ENCODE measurements around the gene ISM2. TPM values are rescaled to one million over a fixed set of nuclear protein-coding genes. Genes with fewer than 3 reads are reported as not detected.

ISM2 gene
- polyA plus RNA-seq, 1 donor from 2014 or later = 1.4 TPM

GRCh38 chr14:77438596-77438995, 60.0 kb downstream of the ISM2 start:
- Histone ChIP-seq H3K9me3 (ENCODE audit: low read length) (no peaks in the 10 kb centered on the region), H3K9me2 (ENCODE audit: insufficient read depth, low read length) (no peaks in the 10 kb centered on the region), H3K36me3 (ENCODE audit: insufficient read depth, low read length) (peaks cover 7% of the 10 kb centered on the region), H4K20me1 (ENCODE audit: insufficient read depth) (no peaks in the 10 kb centered on the region), H3K4me3 (ENCODE audit: low read length) (no peak overlapping the region), H3K9ac (ENCODE audit: low read length) (no peak overlapping the region), H3K79me2 (replicated peaks; ENCODE audit: insufficient read depth, low read length) (no peaks in the 10 kb centered on the region), H3K4me2 (ENCODE audit: low read length) (no peak overlapping the region), H2AFZ (ENCODE audit: low read depth, low read length) (no peak overlapping the region), H3K27ac (ENCODE audit: low read length) (no peak overlapping the region), H3K27me3 (ENCODE audit: insufficient read depth, low read depth, low read length) (no peaks in the 10 kb centered on the region), H3F3A (ENCODE audit: insufficient read depth, low read length, poor library complexity, severe bottlenecking) (no peaks in the 10 kb centered on the region)
- TF ChIP-seq POLR2AphosphoS5 (IDR thresholded peaks at IDR 0.05) (no peak), TAF1 (IDR thresholded peaks at IDR 0.05; ENCODE audit: low read depth) (no peak), MXI1 (conservative IDR thresholded peaks at IDR 0.05; ENCODE audit: poor library complexity, severe bottlenecking) (no peak), REST (IDR thresholded peaks at IDR 0.05; ENCODE audit: borderline replicate concordance) (no peak), SMC3 (conservative IDR thresholded peaks at IDR 0.05; ENCODE audit: poor library complexity) (no peak), EP300 (conservative IDR thresholded peaks at IDR 0.05; ENCODE audit: poor library complexity, severe bottlenecking) (no peak), RAD21 (conservative IDR thresholded peaks at IDR 0.05) (no peak), EZH2 (IDR thresholded peaks at IDR 0.05; ENCODE audit: borderline replicate concordance, insufficient read depth, low read length, poor library complexity, severe bottlenecking) (no peak)
- TF ChIP-seq, protein P1, sequence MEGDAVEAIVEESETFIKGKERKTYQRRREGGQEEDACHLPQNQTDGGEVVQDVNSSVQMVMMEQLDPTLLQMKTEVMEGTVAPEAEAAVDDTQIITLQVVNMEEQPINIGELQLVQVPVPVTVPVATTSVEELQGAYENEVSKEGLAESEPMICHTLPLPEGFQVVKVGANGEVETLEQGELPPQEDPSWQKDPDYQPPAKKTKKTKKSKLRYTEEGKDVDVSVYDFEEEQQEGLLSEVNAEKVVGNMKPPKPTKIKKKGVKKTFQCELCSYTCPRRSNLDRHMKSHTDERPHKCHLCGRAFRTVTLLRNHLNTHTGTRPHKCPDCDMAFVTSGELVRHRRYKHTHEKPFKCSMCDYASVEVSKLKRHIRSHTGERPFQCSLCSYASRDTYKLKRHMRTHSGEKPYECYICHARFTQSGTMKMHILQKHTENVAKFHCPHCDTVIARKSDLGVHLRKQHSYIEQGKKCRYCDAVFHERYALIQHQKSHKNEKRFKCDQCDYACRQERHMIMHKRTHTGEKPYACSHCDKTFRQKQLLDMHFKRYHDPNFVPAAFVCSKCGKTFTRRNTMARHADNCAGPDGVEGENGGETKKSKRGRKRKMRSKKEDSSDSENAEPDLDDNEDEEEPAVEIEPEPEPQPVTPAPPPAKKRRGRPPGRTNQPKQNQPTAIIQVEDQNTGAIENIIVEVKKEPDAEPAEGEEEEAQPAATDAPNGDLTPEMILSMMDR (IDR thresholded peaks at IDR 0.05; ENCODE audit: poor library complexity, severe bottlenecking) = no peak

DNA sequence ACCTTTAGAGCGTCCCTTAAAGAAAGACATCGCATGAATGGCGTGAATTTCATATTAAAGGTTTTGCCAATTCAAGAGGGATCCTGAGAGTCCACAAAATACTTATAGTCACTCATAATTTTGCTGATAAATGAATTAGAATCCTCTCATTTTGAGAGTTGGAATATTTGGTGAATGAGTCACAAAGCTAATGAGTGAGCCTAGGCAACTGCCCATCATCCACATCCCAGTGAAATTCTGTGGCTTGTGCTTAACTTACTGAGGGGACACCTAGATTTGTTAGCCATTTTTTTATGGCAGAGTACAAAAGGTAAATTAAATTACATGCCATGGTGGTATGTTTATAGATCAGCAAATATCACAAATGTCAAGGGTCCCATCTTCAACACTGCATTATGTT, 62.6 kb downstream of the ISM2 start:
- no peaks in the 10 kb centered on the region for H3K27me3 ChIP-seq (ENCODE audit: insufficient read depth, low read depth, low read length)

More for the DNA sequence above, 62.6 kb downstream of the ISM2 start:
- no peak overlapping the region for H3K27ac ChIP-seq (ENCODE audit: low read length)
- H3K4me3 ChIP-seq (ENCODE audit: low read length) = no peak overlapping the region
- H3K9me3 ChIP-seq (ENCODE audit: low read length) = no peaks in the 10 kb centered on the region
- TF ChIP-seq SMC3 (conservative IDR thresholded peaks at IDR 0.05; ENCODE audit: poor library complexity) (no peak), TAF1 (IDR thresholded peaks at IDR 0.05; ENCODE audit: low read depth) (no peak), POLR2AphosphoS5 (IDR thresholded peaks at IDR 0.05) (no peak), EP300 (conservative IDR thresholded peaks at IDR 0.05; ENCODE audit: poor library complexity, severe bottlenecking) (no peak), MXI1 (conservative IDR thresholded peaks at IDR 0.05; ENCODE audit: poor library complexity, severe bottlenecking) (no peak), REST (IDR thresholded peaks at IDR 0.05; ENCODE audit: borderline replicate concordance) (no peak), RAD21 (conservative IDR thresholded peaks at IDR 0.05) (no peak), EZH2 (IDR thresholded peaks at IDR 0.05; ENCODE audit: borderline replicate concordance, insufficient read depth, low read length, poor library complexity, severe bottlenecking) (no peak)
- TF ChIP-seq, protein P1 (IDR thresholded peaks at IDR 0.05; ENCODE audit: poor library complexity, severe bottlenecking) = no peak
- no peaks in the 10 kb centered on the region for H3F3A ChIP-seq (ENCODE audit: insufficient read depth, low read length, poor library complexity, severe bottlenecking)
- no peak overlapping the region for H3K9ac ChIP-seq (ENCODE audit: low read length)
- H2AFZ ChIP-seq (ENCODE audit: low read depth, low read length) = no peak overlapping the region
- no peaks in the 10 kb centered on the region for H4K20me1 ChIP-seq (ENCODE audit: insufficient read depth)
- H3K36me3 ChIP-seq (ENCODE audit: insufficient read depth, low read length) = peaks cover 5% of the 10 kb centered on the region
- no peaks in the 10 kb centered on the region for H3K79me2 ChIP-seq (replicated peaks; ENCODE audit: insufficient read depth, low read length)
- H3K9me2 ChIP-seq (ENCODE audit: insufficient read depth, low read length) = no peaks in the 10 kb centered on the region
- no peak overlapping the region for H3K4me2 ChIP-seq (ENCODE audit: low read length)
